OCI-LY3 (cell line): ENCODE data around the gene TAS2R10.

Experiments used
- CTCF ChIP-seq: fragments of 200-600, 300-600 bp; sonication (generic); IDR thresholded peaks from 2 replicates; pipeline ENCODE4 v1.5.1; 2014; ENCODE audit warnings: antibody characterized with exemption, low read length, low read depth
- EZH2phosphoT487 ChIP-seq: fragments of 200-600 bp; shearing (Covaris generic); IDR thresholded peaks from 2 replicates; pipeline ENCODE4 v1.6.1; 2018; ENCODE audit warnings: antibody characterized with exemption, mixed run types, low read depth

- TF ChIP-seq CTCF (0 out of 2 replicates have a peak, but pooled peaks have one; percentile 4), EZH2phosphoT487 (no peak)
Measured at GRCh38 chr12:10867381-10867780, 41.2 kb upstream of the TAS2R10 start.
